Activated naive CD8-positive, alpha-beta T cell treated with anti-CD3 and anti-CD28 coated beads, Interleukin-2, amount 10 ng/mL, durations not matched to agents 7 days and 5 days (primary cell): Measurements from ENCODE around the gene FGF21. TPM values are rescaled to one million over a fixed set of nuclear protein-coding genes. Genes with fewer than 3 reads are reported as not detected.
A peak's percentile ranks its signal among the peaks of the same experiment; 100 is the strongest.
"Not testable (repeated sequence)": the region's sequence is repeated elsewhere in the genome, so short reads cannot be mapped to it uniquely, and the experiment has no call there.

Experiments used
- ATAC-seq: fragments of 150-1000 bp; cut with Tn5 transposase; one replicate; pipeline ENCODE4 v1.10.0; 2021; ENCODE audit warnings: low read depth, moderate library complexity
- POLR2A ChIA-PET: fragments of 350-600 bp; sonication (Branson Sonifier 250); formaldehyde crosslinking; loops from one replicate; lab custom pipeline; 2021; ENCODE audit warnings: antibody characterized with exemption; lab: Charles Lee
- DNase-seq: peaks from one replicate; pipeline ENCODE4 v3.0.0; 2021
- H3K27ac Mint-ChIP-seq: one replicate; pipeline ENCODE4 v1.8.0; 2022; ENCODE audit warnings: mild to moderate bottlenecking, mixed read lengths
- H3K27me3 Mint-ChIP-seq: one replicate; pipeline ENCODE4 v1.8.0; 2022; ENCODE audit warnings: mild to moderate bottlenecking, moderate library complexity, mixed read lengths
- H3K36me3 Mint-ChIP-seq: one replicate; pipeline ENCODE4 v1.8.0; 2021; ENCODE audit warnings: mild to moderate bottlenecking, mixed read lengths
- H3K4me1 Mint-ChIP-seq: one replicate; pipeline ENCODE4 v1.8.0; 2021; ENCODE audit warnings: mixed read lengths
- H3K4me3 Mint-ChIP-seq: one replicate; pipeline ENCODE4 v1.8.0; 2022; ENCODE audit warnings: mild to moderate bottlenecking, moderate library complexity, mixed read lengths
- H3K9me3 Mint-ChIP-seq: one replicate; pipeline ENCODE4 v1.8.0; 2021; ENCODE audit warnings: mixed read lengths
- total RNA-seq, 2 experiments: library from RNA; stranded (reverse); gene quantifications; one replicate each; pipeline ENCODE4 v1.2.3, GENCODE V29; 2021

Gene FGF21
- not detected for total RNA-seq

- H3K36me3 Mint-ChIP-seq: no peaks in the 10 kb centered on the region
- POLR2A ChIA-PET: no interaction called here
- no peak within 1 kb of the TSS for H3K27ac Mint-ChIP-seq
- ATAC-seq (no peak), DNase-seq (no peak)
- no peaks in the 10 kb centered on the region for H3K9me3 Mint-ChIP-seq
- peaks cover 15% of the 10 kb centered on the region for H3K4me1 Mint-ChIP-seq
- H3K4me3 Mint-ChIP-seq: no peak within 1 kb of the TSS
- peaks cover 35% of the 10 kb centered on the region for H3K27me3 Mint-ChIP-seq
Measured at GRCh38 chr19:48755084-48755641, at the start of gene FGF21. Gene FGF21, plus strand, starts transcription at chr19:48755524. Its CDS starts 713 bp downstream, at chr19:48756237.

- no peak for DNase-seq
- H3K36me3 Mint-ChIP-seq: peaks cover 15% of the 10 kb centered on the region
- no peaks in the 10 kb centered on the region for H3K27me3 Mint-ChIP-seq
- no peak overlapping the region for H3K27ac Mint-ChIP-seq
- H3K9me3 Mint-ChIP-seq: peaks cover 4% of the 10 kb centered on the region
- ATAC-seq: no peak
- H3K4me3 Mint-ChIP-seq: no peak overlapping the region
- peaks cover 5% of the 10 kb centered on the region for H3K4me1 Mint-ChIP-seq
- POLR2A ChIA-PET: no interaction called here
Measured at GRCh38 chr19:48708471-48708870, 46.9 kb upstream of the FGF21 start.

GRCh38 chr19:48711106-48711662 is 44.1 kb upstream of the FGF21 start:
- Mint-ChIP-seq H3K4me3 (no peak overlapping the region), H3K27ac (no peak overlapping the region), H3K27me3 (no peaks in the 10 kb centered on the region), H3K4me1 (peaks cover 11% of the 10 kb centered on the region), H3K9me3 (peaks cover 4% of the 10 kb centered on the region), H3K36me3 (peaks cover 13% of the 10 kb centered on the region)
- ATAC-seq (no peak), DNase-seq (no peak)
- POLR2A ChIA-PET: no interaction called here

GRCh38 chr19:48713041-48713863 is 42.1 kb upstream of the FGF21 start:
- Mint-ChIP-seq H3K4me1 (peaks cover 10% of the 10 kb centered on the region), H3K9me3 (peaks cover 4% of the 10 kb centered on the region), H3K4me3 (peak overlapping the region; percentile 84), H3K36me3 (peaks cover 10% of the 10 kb centered on the region), H3K27ac (peak overlapping the region; percentile 61), H3K27me3 (peaks cover 1% of the 10 kb centered on the region)
- POLR2A ChIA-PET: interaction anchor here (0.6 to 1.2 kb wide), 5 partner anchors 14 to 374 kb away, joined by 3 to 6 read pairs (median 4); partner anchors contain the start of genes CA11 and PPP1R15A
- no peak for DNase-seq
- ATAC-seq: no peak

GRCh38 chr19:48713864-48714755 is 41.2 kb upstream of the FGF21 start:
- peaks cover 6% of the 10 kb centered on the region for H3K36me3 Mint-ChIP-seq
- POLR2A ChIA-PET: interaction anchor here (0.9 to 1.2 kb wide), 5 partner anchors 13 to 158 kb away, joined by 3 to 6 read pairs (median 3); partner anchors contain the start of genes CA11 and PPP1R15A
- DNase-seq (peak; percentile 98), ATAC-seq (peak; percentile 91)
- peaks cover 1% of the 10 kb centered on the region for H3K27me3 Mint-ChIP-seq
- H3K4me1 Mint-ChIP-seq: peaks cover 7% of the 10 kb centered on the region
- H3K27ac Mint-ChIP-seq: peak overlapping the region; percentile 85
- H3K9me3 Mint-ChIP-seq: peaks cover 2% of the 10 kb centered on the region
- H3K4me3 Mint-ChIP-seq: peak overlapping the region; percentile 84

- ATAC-seq: no peak
- Mint-ChIP-seq H3K36me3 (peaks cover 6% of the 10 kb centered on the region), H3K27ac (peak overlapping the region; percentile 85), H3K9me3 (peaks cover 2% of the 10 kb centered on the region), H3K27me3 (peaks cover 1% of the 10 kb centered on the region), H3K4me3 (peak overlapping the region; percentile 84), H3K4me1 (peaks cover 7% of the 10 kb centered on the region)
- no peak for DNase-seq
- POLR2A ChIA-PET: interaction anchor here (0.9 to 1.2 kb wide), 2 partner anchors 13 to 24 kb away, joined by 3 to 6 read pairs; no protein-coding TSS in a partner anchor
Measured at GRCh38 chr19:48714759-48715675, 40.3 kb upstream of the FGF21 start.

- Mint-ChIP-seq H3K4me1 (peaks cover 10% of the 10 kb centered on the region), H3K9me3 (peaks cover 2% of the 10 kb centered on the region), H3K36me3 (peaks cover 5% of the 10 kb centered on the region), H3K4me3 (peak overlapping the region; percentile 18), H3K27me3 (peaks cover 1% of the 10 kb centered on the region), H3K27ac (peak overlapping the region; percentile 16)
- no peak for ATAC-seq
- POLR2A ChIA-PET: interaction anchor here (0.9 to 1.3 kb wide), 3 partner anchors 10 to 23 kb away, joined by 3 to 6 read pairs (median 3); no protein-coding TSS in a partner anchor
- no peak for DNase-seq
Measured at GRCh38 chr19:48715681-48716171, 39.6 kb upstream of the FGF21 start.

- ATAC-seq (no peak), DNase-seq (no peak)
- peaks cover 1% of the 10 kb centered on the region for H3K27me3 Mint-ChIP-seq
- POLR2A ChIA-PET: interaction anchor here (0.7 to 1.3 kb wide), 4 partner anchors 9 to 29 kb away, joined by 3 to 6 read pairs (median 3); no protein-coding TSS in a partner anchor
- no peak overlapping the region for H3K4me3 Mint-ChIP-seq
- no peak overlapping the region for H3K27ac Mint-ChIP-seq
- H3K9me3 Mint-ChIP-seq: no peaks in the 10 kb centered on the region
- peaks cover 2% of the 10 kb centered on the region for H3K36me3 Mint-ChIP-seq
- H3K4me1 Mint-ChIP-seq: peaks cover 13% of the 10 kb centered on the region
Measured at GRCh38 chr19:48716562-48717291, 38.6 kb upstream of the FGF21 start.

GRCh38 chr19:48718106-48718505 is 37.2 kb upstream of the FGF21 start:
- ATAC-seq, H3K36me3 Mint-ChIP-seq, POLR2A ChIA-PET, H3K27me3 Mint-ChIP-seq, H3K27ac Mint-ChIP-seq, H3K4me3 Mint-ChIP-seq, H3K9me3 Mint-ChIP-seq, DNase-seq: not testable (repeated sequence)
- H3K4me1 Mint-ChIP-seq: peaks cover 12% of the 10 kb centered on the region

- no peak overlapping the region for H3K4me3 Mint-ChIP-seq
- H3K27ac Mint-ChIP-seq: no peak overlapping the region
- DNase-seq (no peak), ATAC-seq (no peak)
- no peaks in the 10 kb centered on the region for H3K9me3 Mint-ChIP-seq
- H3K36me3 Mint-ChIP-seq: no peaks in the 10 kb centered on the region
- POLR2A ChIA-PET: no interaction called here
- peaks cover 12% of the 10 kb centered on the region for H3K4me1 Mint-ChIP-seq
- H3K27me3 Mint-ChIP-seq: peaks cover 1% of the 10 kb centered on the region
Measured at GRCh38 chr19:48718711-48719231, 36.6 kb upstream of the FGF21 start.
